Sigmoid colon (tissue), 7 donors: ENCODE measurements around the gene NPAS2. TPM values are rescaled to one million over a fixed set of nuclear protein-coding genes. Genes with fewer than 3 reads are reported as not detected.
A peak's percentile ranks its signal among the peaks of the same experiment; 100 is the strongest.

ENCODE experiments used
- DNase-seq: peaks from one replicate; pipeline ENCODE4 v3.0.0-alpha.2; 2019
- H3K27ac ChIP-seq, 4 donors: fragments of 200-600 bp; sonication (generic); one replicate each; pipeline ENCODE4 v1.5.1; 2016 to 2019; ENCODE audit warnings: mild to moderate bottlenecking in 1 of 4
- H3K27me3 ChIP-seq, 3 donors: fragments of 200-600 bp; sonication (generic); one replicate each; pipeline ENCODE4 v1.5.1; 2019; ENCODE audit warnings: mild to moderate bottlenecking in 1 of 3
- H3K36me3 ChIP-seq, 4 donors: fragments of 200-600 bp; sonication (generic); one replicate each; pipeline ENCODE4 v1.5.1; 2016 to 2019
- H3K4me1 ChIP-seq, 4 donors: fragments of 200-600 bp; sonication (generic); one replicate each; pipeline ENCODE4 v1.5.1; 2017 to 2019
- H3K4me3 ChIP-seq, 4 donors: fragments of 200-600 bp; sonication (generic); one replicate each; pipeline ENCODE4 v1.5.1; 2017 to 2019; ENCODE audit warnings: mild to moderate bottlenecking in 2 of 4, moderate library complexity in 1 of 4
- H3K9me3 ChIP-seq, 4 donors: fragments of 200-600 bp in 3 of 4; sonication (generic) in 3 of 4; one replicate each; pipeline versions ENCODE4 v1.5.1 to v1.6.1; 2013 to 2019
- CTCF ChIP-seq, 4 experiments: fragments of 450-650 bp in 3 of 4; fragments of 200-600 bp in 1 of 4; IDR thresholded peaks; one replicate each; pipeline ENCODE4 v1.5.1; 2016 to 2019; ENCODE audit warnings: antibody characterized with exemption in 4 of 4, mild to moderate bottlenecking in 3 of 4, moderate library complexity in 2 of 4
- EP300 ChIP-seq, 4 donors: sonication (generic); formaldehyde crosslinking; IDR thresholded peaks; one replicate each; pipeline ENCODE4 v1.6.1; 2017; ENCODE audit warnings: antibody characterized with exemption in 4 of 4
- POLR2A ChIP-seq, 2 donors: fragments of 450-650 bp; IDR thresholded peaks; one replicate each; pipeline ENCODE4 v1.6.1; 2016; ENCODE audit warnings: antibody characterized with exemption in 2 of 2, mild to moderate bottlenecking in 2 of 2, moderate library complexity in 2 of 2
- POLR2AphosphoS5 ChIP-seq, 4 donors: sonication (generic); formaldehyde crosslinking; IDR thresholded peaks; one replicate each; pipeline ENCODE4 v1.6.1; 2017; ENCODE audit warnings: antibody characterized with exemption in 4 of 4
- WGBS, 2 donors: extraction: QIAGEN DNeasy Blood & Tissue Kit; methylation state at CpG; one replicate each; pipeline ENCODE4 v1.1.7; 2013; 5-methylcytosine and 5-hydroxymethylcytosine counted together
- intact Hi-C: fragments of 100-400 bp; cut with DNase I; formaldehyde crosslinking; loops from one replicate; pipeline ENCODE4 v1.15.1; 2023
- polyA plus RNA-seq, 3 donors: library from polyadenylated mRNA; stranded (reverse); fragments of 200-250 nt; gene quantifications; one replicate each; pipeline ENCODE4 v1.2.3, GENCODE V29; 2013
- total RNA-seq, 4 donors: library from RNA; depleted of rRNA; stranded (reverse); fragments of >200 nt; gene quantifications; one replicate each; pipeline ENCODE4 v1.1.0, GENCODE V29; 2016
- donor health status: healthy with polysubstance abuse.
- donor health status: Bipolar disorder and iron deficiency.
- donor health status: healthy.

Gene NPAS2
- total and polyA plus RNA-seq, 7 donors = 14.2 to 53.9 (median 23.2) TPM

GRCh38 chr2:100810603-100811145, 9.3 kb upstream of the NPAS2 start:
- TF ChIP-seq POLR2A (IDR thresholded peaks at IDR 0.05) (no peak), EP300 (IDR thresholded peaks at IDR 0.05) (no peak), POLR2AphosphoS5 (IDR thresholded peaks at IDR 0.05) (no peak), CTCF (IDR thresholded peaks at IDR 0.05) (no peak)
- intact Hi-C loops = no loop called here
- H3K9me3 ChIP-seq = no peaks in the 10 kb centered on the region
- no peak overlapping the region for H3K4me3 ChIP-seq
- no peak for DNase-seq
- H3K4me1 ChIP-seq = peaks cover 0 to 13% (median 12%) of the 10 kb centered on the region in 4 donors
- WGBS, 2 donors = 79 to 89% methylated on average over 5 of the region's 5 CpGs
- H3K36me3 ChIP-seq = no peaks in the 10 kb centered on the region
- H3K27ac ChIP-seq = no peak overlapping the region
- H3K27me3 ChIP-seq = no peaks in the 10 kb centered on the region

- no peaks in the 10 kb centered on the region for H3K36me3 ChIP-seq
- no peak for DNase-seq
- no peak for TF ChIP-seq CTCF (IDR thresholded peaks at IDR 0.05)
- WGBS, 2 donors = 83 to 93% methylated on average over 4 of the region's 4 CpGs
- H3K27me3 ChIP-seq = no peaks in the 10 kb centered on the region
- peaks cover 0 to 13% (median 12%) of the 10 kb centered on the region in 4 donors for H3K4me1 ChIP-seq
- no peak overlapping the region for H3K27ac ChIP-seq
- intact Hi-C loops = no loop called here
- no peaks in the 10 kb centered on the region for H3K9me3 ChIP-seq
- no peak overlapping the region for H3K4me3 ChIP-seq
Observed at GRCh38 chr2:100812116-100812515, 7.8 kb upstream of the NPAS2 start.

GRCh38 chr2:100812573-100812972, 7.4 kb upstream of the NPAS2 start:
- H3K4me1 ChIP-seq = peaks cover 0 to 13% (median 12%) of the 10 kb centered on the region in 4 donors
- H3K27me3 ChIP-seq = no peaks in the 10 kb centered on the region
- TF ChIP-seq CTCF (IDR thresholded peaks at IDR 0.05) (no peak), EP300 (IDR thresholded peaks at IDR 0.05) (no peak), POLR2AphosphoS5 (IDR thresholded peaks at IDR 0.05) (no peak), POLR2A (IDR thresholded peaks at IDR 0.05) (no peak)
- no peaks in the 10 kb centered on the region for H3K36me3 ChIP-seq
- 88% methylated on average over 4 of the region's 4 CpGs for WGBS, 2 donors
- no peak for DNase-seq
- H3K27ac ChIP-seq = no peak overlapping the region
- intact Hi-C loops = no loop called here
- H3K4me3 ChIP-seq = no peak overlapping the region
- H3K9me3 ChIP-seq = no peaks in the 10 kb centered on the region

GRCh38 chr2:100813527-100813926, 6.4 kb upstream of the NPAS2 start:
- H3K9me3 ChIP-seq = no peaks in the 10 kb centered on the region
- no peak overlapping the region for H3K4me3 ChIP-seq
- TF ChIP-seq EP300 (IDR thresholded peaks at IDR 0.05) (peak in 1 of 4 donors; percentile 15), POLR2AphosphoS5 (IDR thresholded peaks at IDR 0.05) (peak in 3 of 4 donors; percentile 15 to 50 (median 25)), CTCF (IDR thresholded peaks at IDR 0.05) (no peak)
- no peaks in the 10 kb centered on the region for H3K27me3 ChIP-seq
- intact Hi-C loops = no loop called here
- peaks cover 0 to 22% (median 17%) of the 10 kb centered on the region in 4 donors for H3K4me1 ChIP-seq
- 10 to 43% methylated on average over 4 of the region's 4 CpGs for WGBS, 2 donors
- H3K36me3 ChIP-seq = no peaks in the 10 kb centered on the region
- H3K27ac ChIP-seq = peak overlapping the region in 1 of 4 donors; percentile 45
- DNase-seq = no peak

- WGBS, 2 donors = 32 to 69% methylated on average over 3 of the region's 3 CpGs
Observed at GRCh38 chr2:100814043-100814442, 5.9 kb upstream of the NPAS2 start.

More at GRCh38 chr2:100814043-100814442, 5.9 kb upstream of the NPAS2 start:
- peak overlapping the region in 1 of 4 donors; percentile 45 for H3K27ac ChIP-seq
- no peaks in the 10 kb centered on the region for H3K36me3 ChIP-seq
- H3K4me1 ChIP-seq = peaks cover 0 to 27% (median 19%) of the 10 kb centered on the region in 4 donors
- H3K27me3 ChIP-seq = no peaks in the 10 kb centered on the region
- H3K9me3 ChIP-seq = no peaks in the 10 kb centered on the region
- intact Hi-C loops = no loop called here
- H3K4me3 ChIP-seq = no peak overlapping the region
- DNase-seq = no peak
- no peak for TF ChIP-seq POLR2AphosphoS5 (IDR thresholded peaks at IDR 0.05)
- no peak for TF ChIP-seq EP300 (IDR thresholded peaks at IDR 0.05)
- TF ChIP-seq POLR2A (IDR thresholded peaks at IDR 0.05) = no peak
- no peak for TF ChIP-seq CTCF (IDR thresholded peaks at IDR 0.05)
